Tibial nerve (tissue), 4 donors: Measurements from ENCODE around the gene SELENON.

Experiments used
- CTCF ChIP-seq, 5 experiments: fragments of 200-600 bp in 3 of 5; fragments of 450-650 bp in 2 of 5; sonication (generic) in 3 of 5; IDR thresholded peaks; one replicate each; pipeline ENCODE4 v1.5.1; 2016 to 2019; ENCODE audit warnings: antibody characterized with exemption in 5 of 5, mild to moderate bottlenecking in 3 of 5, moderate library complexity in 2 of 5
- EP300 ChIP-seq, 2 donors: sonication (generic); formaldehyde crosslinking; IDR thresholded peaks; one replicate each; pipeline ENCODE4 v1.6.1; 2017; ENCODE audit warnings: antibody characterized with exemption in 2 of 2, mild to moderate bottlenecking in 1 of 2
- POLR2A ChIP-seq, 2 donors: fragments of 450-650 bp; IDR thresholded peaks; one replicate each; pipeline ENCODE4 v1.6.1; 2017; ENCODE audit warnings: antibody characterized with exemption in 2 of 2, mild to moderate bottlenecking in 2 of 2, moderate library complexity in 2 of 2

- TF ChIP-seq CTCF (IDR thresholded peaks at IDR 0.05) (no peak), POLR2A (IDR thresholded peaks at IDR 0.05) (no peak), EP300 (IDR thresholded peaks at IDR 0.05) (no peak)
Measured at GRCh38 chr1:25844536-25845337, 44.7 kb downstream of the SELENON start.
